ENCODE measurements around the gene TOX4.
A peak's percentile ranks its signal among the peaks of the same experiment; 100 is the strongest.
"Not testable (repeated sequence)": the region's sequence is repeated elsewhere in the genome, so short reads cannot be mapped to it uniquely, and the experiment has no call there.

Gene TOX4

GRCh38 chr14:21437063-21437901 is 39.7 kb upstream of the TOX4 start:
- TF ChIP-seq, protein P1, sequence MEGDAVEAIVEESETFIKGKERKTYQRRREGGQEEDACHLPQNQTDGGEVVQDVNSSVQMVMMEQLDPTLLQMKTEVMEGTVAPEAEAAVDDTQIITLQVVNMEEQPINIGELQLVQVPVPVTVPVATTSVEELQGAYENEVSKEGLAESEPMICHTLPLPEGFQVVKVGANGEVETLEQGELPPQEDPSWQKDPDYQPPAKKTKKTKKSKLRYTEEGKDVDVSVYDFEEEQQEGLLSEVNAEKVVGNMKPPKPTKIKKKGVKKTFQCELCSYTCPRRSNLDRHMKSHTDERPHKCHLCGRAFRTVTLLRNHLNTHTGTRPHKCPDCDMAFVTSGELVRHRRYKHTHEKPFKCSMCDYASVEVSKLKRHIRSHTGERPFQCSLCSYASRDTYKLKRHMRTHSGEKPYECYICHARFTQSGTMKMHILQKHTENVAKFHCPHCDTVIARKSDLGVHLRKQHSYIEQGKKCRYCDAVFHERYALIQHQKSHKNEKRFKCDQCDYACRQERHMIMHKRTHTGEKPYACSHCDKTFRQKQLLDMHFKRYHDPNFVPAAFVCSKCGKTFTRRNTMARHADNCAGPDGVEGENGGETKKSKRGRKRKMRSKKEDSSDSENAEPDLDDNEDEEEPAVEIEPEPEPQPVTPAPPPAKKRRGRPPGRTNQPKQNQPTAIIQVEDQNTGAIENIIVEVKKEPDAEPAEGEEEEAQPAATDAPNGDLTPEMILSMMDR (IDR thresholded peaks at IDR 0.05; ENCODE audit: low read depth, low read length), result no peak
- TF ChIP-seq EZH2phosphoT487 (IDR thresholded peaks at IDR 0.05; ENCODE audit: low read depth), result no peak
- Histone ChIP-seq H4K20me1 (ENCODE audit: insufficient read depth, low read length) (peaks cover 33% of the 10 kb centered on the region), H3K79me2 (ENCODE audit: low read length) (peaks cover 97% of the 10 kb centered on the region), H3K36me3 (replicated peaks; ENCODE audit: low read depth, low read length) (peaks cover 5% of the 10 kb centered on the region), H2AFZ (ENCODE audit: low read depth, low read length) (peak overlapping the region; percentile 36; the same call in 1 of the 2 replicates), H3K4me3 (ENCODE audit: low read length) (peak overlapping the region; percentile 84), H3K9ac (ENCODE audit: low read length) (peak overlapping the region; percentile 75), H3K4me1 (ENCODE audit: low read length) (peaks cover 12% of the 10 kb centered on the region), H3K4me2 (ENCODE audit: low read length) (peak overlapping the region; percentile 96), H3K9me3 (ENCODE audit: insufficient read depth, low read length) (no peaks in the 10 kb centered on the region), H3K27me3 (ENCODE audit: low read depth, low read length) (no peaks in the 10 kb centered on the region), H3K27ac (ENCODE audit: low read length) (peak overlapping the region; percentile 56)

GRCh38 chr14:21440859-21441258 is 36.1 kb upstream of the TOX4 start:
- H3K4me3 ChIP-seq (ENCODE audit: low read length), result no peak overlapping the region
- H3K79me2 ChIP-seq (ENCODE audit: low read length), result peaks cover 86% of the 10 kb centered on the region
- no peak overlapping the region for H3K9ac ChIP-seq (ENCODE audit: low read length)
- no peaks in the 10 kb centered on the region for H3K27me3 ChIP-seq (ENCODE audit: low read depth, low read length)
- no peak for TF ChIP-seq EZH2phosphoT487 (IDR thresholded peaks at IDR 0.05; ENCODE audit: low read depth)
- TF ChIP-seq, protein P1 (IDR thresholded peaks at IDR 0.05; ENCODE audit: low read depth, low read length), result no peak
- no peak overlapping the region for H3K27ac ChIP-seq (ENCODE audit: low read length)
- H3K9me3 ChIP-seq (ENCODE audit: insufficient read depth, low read length), result no peaks in the 10 kb centered on the region
- H3K4me2 ChIP-seq (ENCODE audit: low read length), result no peak overlapping the region
- H2AFZ ChIP-seq (ENCODE audit: low read depth, low read length), result no peak overlapping the region
- peaks cover 10% of the 10 kb centered on the region for H3K4me1 ChIP-seq (ENCODE audit: low read length)
- peaks cover 10% of the 10 kb centered on the region for H4K20me1 ChIP-seq (ENCODE audit: insufficient read depth, low read length)
- H3K36me3 ChIP-seq (replicated peaks; ENCODE audit: low read depth, low read length), result peaks cover 5% of the 10 kb centered on the region

- Histone ChIP-seq H4K20me1 (ENCODE audit: insufficient read depth, low read length) (peaks cover 15% of the 10 kb centered on the region), H3K79me2 (ENCODE audit: low read length) (peaks cover 86% of the 10 kb centered on the region)
These were observed 34.3 kb upstream of the TOX4 start for GRCh38 chr14:21442657-21443056.

DNA sequence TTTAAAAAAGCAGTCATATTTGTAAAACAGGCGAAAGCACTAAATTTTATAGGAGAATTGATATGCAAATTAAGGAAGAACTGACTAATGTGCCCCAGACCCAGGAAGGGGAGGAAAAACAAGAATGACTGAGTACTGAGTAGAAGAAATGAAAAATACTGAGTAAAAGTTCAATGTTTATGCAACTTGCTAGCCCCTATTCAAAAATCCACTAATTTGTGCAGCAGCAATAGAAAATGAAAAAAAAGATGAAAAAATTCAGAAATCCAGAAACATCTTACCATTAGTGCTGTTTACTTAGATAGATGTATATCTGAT is 27.1 kb upstream of the TOX4 start:
- Histone ChIP-seq H3K9ac (ENCODE audit: low read length) (no peak overlapping the region), H3K9me3 (ENCODE audit: insufficient read depth, low read length) (no peaks in the 10 kb centered on the region), H3K4me1 (ENCODE audit: low read length) (peaks cover 17% of the 10 kb centered on the region), H3K79me2 (ENCODE audit: low read length) (peaks cover 97% of the 10 kb centered on the region), H3K4me3 (ENCODE audit: low read length) (no peak overlapping the region), H4K20me1 (ENCODE audit: insufficient read depth, low read length) (peaks cover 23% of the 10 kb centered on the region), H3K27me3 (ENCODE audit: low read depth, low read length) (no peaks in the 10 kb centered on the region), H3K4me2 (ENCODE audit: low read length) (no peak overlapping the region), H3K27ac (ENCODE audit: low read length) (no peak overlapping the region), H2AFZ (ENCODE audit: low read depth, low read length) (no peak overlapping the region), H3K36me3 (replicated peaks; ENCODE audit: low read depth, low read length) (peaks cover 14% of the 10 kb centered on the region)
- TF ChIP-seq, protein P1 (IDR thresholded peaks at IDR 0.05; ENCODE audit: low read depth, low read length), result no peak
- TF ChIP-seq EZH2phosphoT487 (IDR thresholded peaks at IDR 0.05; ENCODE audit: low read depth), result no peak

More at GRCh38 chr14:21442657-21443056, 34.3 kb upstream of the TOX4 start:
- not testable (repeated sequence) for H2AFZ ChIP-seq (ENCODE audit: low read depth, low read length); H3K4me1 ChIP-seq (ENCODE audit: low read length); H3K27me3 ChIP-seq (ENCODE audit: low read depth, low read length); H3K9ac ChIP-seq (ENCODE audit: low read length); H3K4me3 ChIP-seq (ENCODE audit: low read length); H3K9me3 ChIP-seq (ENCODE audit: insufficient read depth, low read length); H3K4me2 ChIP-seq (ENCODE audit: low read length); H3K27ac ChIP-seq (ENCODE audit: low read length)
- H3K36me3 ChIP-seq (replicated peaks; ENCODE audit: low read depth, low read length), result peaks cover 12% of the 10 kb centered on the region
